NCI-H1092 treated with DMSO at 0.1 percent for 48 hours (cell line): ENCODE results near the gene DPYD.

ENCODE experiments used
- DNase-seq: peaks from one replicate; lab custom pipeline; 2025; lab: John Stamatoyannopoulos, UW

DPYD gene

DNA sequence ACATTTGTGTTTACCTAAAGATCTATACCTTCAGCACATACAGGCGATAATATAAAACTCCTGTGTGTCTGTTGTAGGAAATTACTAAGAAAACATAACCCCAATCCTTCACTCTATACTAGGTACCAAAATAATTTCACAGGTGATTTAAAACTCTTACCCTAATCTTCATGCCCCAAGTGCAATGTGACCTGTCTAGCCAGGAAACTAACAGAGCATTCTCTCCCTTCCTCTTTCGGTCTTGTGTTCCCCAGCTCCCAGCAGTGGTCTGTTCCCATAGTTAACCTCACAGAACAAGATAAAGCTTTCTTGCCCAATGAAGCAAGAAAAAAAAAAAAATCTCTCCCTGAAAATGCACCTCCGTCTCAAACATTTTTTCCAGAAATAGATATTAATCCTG is 493.5 kb downstream of the DPYD start:
- DNase-seq: no peak

DNA sequence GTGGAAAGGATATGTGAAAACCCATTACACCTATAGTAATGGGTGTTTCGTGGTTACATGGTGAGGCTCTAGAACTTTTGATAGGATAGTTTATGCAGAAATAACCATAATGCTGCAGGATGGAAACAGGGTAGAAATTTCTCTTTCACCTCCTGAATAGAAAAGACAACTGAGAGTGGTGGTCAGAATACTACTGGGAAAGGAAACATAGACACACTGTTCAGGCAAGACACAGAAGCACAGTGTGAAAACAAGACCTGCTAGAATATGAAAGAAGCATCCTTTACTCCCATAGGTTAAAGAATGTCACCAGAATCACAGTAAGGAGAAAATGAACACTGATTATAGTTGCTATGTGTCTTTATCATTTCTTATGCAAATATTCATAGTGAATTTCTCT is 496.6 kb downstream of the DPYD start:
- DNase-seq: no peak

DNA sequence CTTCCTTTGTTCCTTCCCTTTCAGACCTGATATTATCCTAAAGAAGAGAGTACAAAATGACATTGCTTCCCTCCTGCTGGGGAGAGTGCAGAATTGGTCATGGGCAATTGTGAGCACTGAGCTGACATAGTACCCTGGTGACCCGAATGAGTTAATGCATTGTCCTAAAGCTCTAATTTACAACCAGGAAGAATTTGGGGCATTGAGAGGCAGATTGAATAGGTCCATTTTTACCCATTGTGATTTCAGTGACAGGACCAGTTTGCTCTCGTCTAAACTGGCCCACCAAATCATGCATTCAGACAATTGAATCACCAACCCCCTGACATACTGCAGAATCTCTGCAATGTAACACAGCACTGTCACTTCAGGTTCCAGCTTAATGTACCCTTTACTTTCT is 497.4 kb downstream of the DPYD start:
- no peak for DNase-seq

DNA sequence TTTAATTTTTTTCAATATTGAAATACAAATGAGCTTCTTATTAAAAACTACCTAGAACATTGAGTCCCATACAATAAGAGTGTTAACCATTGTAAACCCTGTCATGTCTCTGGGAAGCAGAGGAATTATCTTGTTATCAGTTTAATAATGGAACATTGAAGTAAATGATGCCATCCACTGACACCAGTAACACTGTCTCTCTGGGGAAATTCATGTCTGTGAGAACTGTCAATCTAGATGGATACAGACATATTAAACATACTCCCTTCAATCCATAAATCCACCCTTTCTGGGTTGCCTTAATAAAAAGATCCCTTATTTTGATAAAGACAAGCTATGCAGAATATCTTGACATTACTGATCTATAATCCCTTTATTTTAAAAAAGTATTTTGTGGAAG is 503.2 kb downstream of the DPYD start:
- no peak for DNase-seq

DNA sequence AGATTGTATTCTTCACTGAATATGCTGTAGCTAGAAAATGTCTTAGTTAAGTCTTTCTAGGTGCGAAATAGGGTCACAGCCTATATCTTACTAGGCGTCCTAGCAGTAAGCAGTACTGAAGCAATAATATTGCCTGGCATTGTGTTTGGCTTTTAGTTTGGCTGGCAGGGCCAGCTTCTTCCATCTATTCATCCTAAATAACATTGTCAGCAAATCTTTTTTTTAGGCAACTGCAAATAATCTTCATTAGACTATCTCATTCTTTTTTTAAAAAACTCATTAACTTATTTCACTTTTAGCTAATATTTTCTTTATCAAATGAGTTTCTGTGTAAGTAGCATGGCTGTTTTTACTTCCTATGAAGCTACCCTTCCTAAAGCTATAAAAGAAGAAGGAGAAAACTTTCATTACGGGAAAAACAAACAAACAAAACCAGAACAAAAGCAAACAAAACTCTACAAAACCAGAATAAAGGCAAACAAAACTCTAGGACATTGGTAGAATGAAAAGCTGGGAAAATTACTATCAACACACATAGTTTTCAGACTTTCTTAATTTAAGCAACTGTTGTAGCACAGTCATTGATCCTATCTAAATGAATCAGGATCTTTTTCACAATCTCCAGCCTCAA is 506.0 kb downstream of the DPYD start:
- no peak for DNase-seq

DNA sequence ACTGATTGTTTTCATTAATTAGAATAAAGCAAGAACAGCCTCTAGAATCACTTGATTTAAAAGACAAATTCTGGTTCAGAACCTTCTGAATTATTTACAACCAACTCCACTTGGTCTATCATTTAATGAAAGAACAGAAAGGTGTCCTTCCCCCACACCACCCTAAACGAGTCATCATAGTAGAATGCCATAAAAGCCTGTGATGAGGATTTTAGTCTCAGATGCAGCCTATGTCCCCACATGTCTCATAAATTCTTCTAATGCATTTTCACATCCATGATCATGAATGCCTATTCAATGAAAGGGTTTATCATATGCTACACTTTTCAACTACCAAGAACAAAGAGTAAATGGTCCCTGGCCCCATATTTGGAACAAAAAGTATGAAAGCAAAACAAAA is 508.1 kb downstream of the DPYD start:
- no peak for DNase-seq

DNA sequence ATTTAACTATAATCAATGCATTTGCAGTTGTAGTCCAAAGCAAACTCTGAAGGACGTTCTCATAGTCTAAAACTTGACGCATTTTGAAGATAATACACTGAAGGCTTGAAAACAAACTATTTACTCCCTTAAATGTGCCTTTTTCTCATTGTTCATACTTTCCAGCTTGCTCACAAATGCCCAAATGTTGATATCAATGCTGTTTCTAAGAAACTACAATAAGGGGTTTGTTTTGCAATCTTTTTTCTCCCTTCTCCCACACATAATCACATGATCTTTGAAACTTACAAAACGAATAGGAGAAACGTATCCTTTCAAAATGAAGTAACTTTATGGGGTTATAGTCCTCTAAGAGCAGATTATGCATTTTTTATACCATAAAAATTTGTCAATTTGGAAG is 508.7 kb downstream of the DPYD start:
- no peak for DNase-seq

DNA sequence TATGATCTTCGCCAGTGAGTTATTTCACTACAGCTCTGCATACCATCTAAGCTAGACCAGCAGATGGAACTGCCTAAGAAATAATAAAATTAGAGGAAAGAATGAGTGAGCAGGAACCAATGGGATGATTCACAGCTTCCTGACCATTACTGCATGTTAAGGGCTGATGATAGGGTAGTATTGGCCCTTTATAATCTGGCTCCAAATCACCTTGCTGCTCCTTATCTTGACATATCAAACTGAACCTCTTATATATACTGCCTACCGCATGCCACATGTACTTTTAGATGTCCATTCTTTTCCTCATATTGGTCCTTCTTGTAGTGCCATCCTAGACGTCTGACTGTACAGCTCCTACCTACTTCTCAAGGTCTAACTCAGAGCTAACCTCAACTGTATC is 524.4 kb downstream of the DPYD start:
- DNase-seq: no peak

DNA sequence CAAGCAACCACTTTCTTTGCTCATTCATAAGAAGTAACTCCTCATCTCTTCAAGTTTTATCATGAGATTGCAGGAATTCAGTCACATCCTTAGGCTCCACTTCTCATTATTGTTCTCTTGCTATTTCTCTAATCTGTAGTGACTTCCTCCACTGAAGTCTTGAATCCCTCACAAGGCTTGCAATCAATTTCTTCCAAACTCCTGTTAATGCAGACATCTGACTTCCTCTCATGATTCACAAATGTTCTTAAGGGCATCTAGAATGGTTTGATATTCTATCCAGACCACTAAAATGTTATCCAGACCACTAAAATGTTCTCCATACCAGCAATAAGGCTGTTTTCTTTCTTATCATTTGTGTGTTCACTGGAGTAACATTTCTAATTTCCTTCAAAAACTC is 528.1 kb downstream of the DPYD start:
- no peak for DNase-seq

DNA sequence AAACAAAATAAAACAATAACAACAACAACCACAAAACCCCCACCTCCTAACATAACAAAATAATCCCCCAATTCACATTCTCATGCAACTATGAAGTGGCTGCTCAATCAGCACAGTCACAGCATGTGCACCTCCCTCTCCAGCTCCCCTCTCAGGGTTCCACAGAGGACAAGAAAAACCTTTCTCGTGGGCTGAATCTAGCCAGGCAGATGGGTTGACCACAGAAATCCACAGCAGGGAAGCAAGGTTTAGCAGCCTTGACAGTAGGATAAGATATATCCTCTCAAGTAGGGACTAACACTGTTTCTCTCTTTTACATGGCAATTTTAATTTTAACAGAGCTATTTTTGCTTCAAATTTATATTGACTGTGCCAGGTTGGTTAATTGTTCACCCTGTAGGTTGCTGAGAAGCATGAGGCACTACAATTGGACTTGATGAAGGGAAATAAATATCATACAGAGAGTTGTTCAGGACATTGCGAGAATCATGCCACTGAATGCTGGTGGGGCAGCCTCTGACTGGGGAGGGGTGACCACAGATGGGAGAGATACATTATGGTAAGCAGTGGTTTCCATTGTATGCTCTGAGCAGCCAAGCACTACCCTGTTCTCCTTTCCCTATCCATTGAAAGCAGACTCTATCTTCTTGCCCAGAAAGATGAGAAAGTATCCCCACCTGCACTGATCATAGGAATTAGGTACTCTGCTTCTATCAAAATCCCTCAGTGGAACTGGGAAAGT is 535.1 kb downstream of the DPYD start:
- DNase-seq: no peak

DNA sequence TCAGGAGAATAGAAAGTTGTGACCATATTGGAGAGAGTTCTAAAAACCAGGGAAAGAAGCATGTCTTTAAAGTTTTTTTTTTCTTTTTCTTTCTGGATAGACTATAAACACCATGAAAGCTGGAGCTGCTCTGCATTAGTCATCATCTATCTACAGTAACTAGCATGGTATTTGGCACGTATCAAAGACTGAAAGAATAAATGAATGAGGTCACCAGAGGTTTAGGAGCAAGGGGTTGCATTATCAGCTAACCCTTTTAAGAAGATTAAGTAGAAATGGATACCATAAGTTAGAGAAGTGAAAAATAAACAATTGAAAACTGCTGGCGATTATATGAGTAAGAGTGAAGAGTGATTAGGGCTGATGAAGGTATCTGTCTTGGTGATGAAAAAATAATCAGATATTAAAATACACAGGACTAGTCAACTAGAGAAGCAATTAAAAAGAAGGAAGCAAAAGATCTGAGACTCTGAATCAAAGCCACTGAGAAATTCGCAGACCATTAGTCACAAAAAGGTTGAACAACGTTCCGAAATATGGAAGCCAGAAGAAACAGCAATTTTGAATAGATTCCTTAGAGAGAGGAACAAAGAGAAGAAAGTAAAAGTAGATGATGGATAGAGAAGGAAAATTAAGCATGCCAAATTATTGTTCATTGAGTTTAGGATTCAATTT is 536.4 kb downstream of the DPYD start:
- no peak for DNase-seq

DNA sequence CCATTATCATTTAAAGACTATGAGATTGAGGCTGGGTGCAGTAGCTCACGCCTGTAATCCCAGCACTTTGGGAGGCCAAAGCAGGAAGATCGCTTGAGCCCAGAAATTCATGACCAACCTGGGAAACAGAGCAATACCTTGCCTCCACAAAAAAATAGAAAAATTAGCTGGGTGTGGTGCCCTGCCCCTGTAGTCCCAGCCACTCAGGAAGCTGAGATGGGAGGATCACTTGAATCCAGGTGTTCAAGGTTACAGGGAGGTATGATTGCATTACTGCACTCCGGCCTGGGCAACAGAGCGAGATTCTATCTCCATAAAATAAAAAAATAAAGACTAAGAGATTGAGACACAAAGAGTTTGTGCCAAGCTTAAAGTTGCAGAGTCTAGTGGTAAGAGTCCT is 537.0 kb downstream of the DPYD start:
- DNase-seq: no peak

DNA sequence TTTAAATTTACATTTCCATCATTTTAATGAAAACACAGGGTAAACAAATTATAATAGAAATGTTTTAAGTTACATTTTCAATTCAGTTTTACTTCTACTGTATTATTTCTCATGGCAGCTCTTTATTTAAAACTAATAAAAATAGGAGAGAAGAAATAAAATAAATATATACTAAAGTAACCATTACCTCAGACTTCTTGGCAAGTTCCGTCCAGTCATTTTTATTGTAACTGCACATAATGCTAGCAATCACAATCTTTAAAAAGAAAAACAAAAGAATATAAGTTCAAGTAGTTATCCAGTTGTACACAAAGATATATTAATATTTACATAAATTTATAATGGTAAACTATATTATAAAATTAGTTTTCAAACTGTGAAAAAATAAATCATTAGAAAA is 538.6 kb downstream of the DPYD start:
- DNase-seq: no peak

DNA sequence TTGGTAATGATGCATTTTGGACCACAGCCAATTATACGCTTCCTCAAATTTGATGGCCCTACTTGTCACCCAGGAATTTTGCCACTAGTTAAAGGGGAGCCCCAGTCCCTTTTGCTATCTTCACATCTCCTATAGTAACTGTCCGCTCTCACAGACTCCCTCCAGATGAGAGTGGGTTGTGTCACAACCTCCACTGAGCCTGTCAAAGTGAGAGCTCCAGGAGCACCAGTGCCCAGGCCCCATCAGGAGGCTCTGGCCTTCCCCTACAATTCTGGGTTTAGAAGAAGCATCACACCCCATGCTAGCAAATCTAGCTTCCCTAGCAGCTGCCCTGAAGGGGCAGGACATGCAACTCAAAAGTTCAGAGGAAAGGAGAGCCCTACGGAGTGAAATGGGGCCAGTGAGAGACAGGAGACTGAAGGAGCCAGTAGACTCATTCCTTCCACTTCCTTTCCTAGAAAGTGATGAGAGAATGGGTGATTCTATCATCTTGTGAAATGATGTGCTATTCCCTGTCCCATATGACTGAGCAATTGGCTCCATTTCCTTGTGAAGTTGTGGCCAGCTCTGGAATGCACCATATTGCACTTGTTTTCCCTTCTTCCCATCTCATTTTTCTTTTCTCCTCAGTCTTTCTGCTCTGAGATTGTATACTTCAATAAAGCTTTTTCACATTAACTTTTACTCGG is 541.3 kb downstream of the DPYD start:
- DNase-seq: no peak

DNA sequence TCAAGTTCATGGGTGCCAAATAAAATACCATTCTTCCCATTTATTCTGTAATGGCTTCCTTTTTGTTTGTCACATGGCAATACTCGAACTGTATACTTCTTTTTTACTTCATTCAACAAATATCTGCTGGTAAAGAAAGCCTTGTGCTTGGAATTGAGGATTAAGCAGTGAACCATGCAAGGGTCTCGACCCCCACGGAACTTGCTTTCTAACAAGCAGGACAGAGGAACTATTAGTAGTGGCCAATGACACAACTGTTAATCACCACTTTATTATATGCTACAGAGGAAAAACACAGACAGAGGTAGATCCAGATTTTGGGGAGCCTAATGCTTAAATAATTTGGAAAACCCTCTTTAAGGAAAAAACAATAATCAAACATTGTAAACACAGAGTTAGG is 542.2 kb downstream of the DPYD start:
- no peak for DNase-seq

DNA sequence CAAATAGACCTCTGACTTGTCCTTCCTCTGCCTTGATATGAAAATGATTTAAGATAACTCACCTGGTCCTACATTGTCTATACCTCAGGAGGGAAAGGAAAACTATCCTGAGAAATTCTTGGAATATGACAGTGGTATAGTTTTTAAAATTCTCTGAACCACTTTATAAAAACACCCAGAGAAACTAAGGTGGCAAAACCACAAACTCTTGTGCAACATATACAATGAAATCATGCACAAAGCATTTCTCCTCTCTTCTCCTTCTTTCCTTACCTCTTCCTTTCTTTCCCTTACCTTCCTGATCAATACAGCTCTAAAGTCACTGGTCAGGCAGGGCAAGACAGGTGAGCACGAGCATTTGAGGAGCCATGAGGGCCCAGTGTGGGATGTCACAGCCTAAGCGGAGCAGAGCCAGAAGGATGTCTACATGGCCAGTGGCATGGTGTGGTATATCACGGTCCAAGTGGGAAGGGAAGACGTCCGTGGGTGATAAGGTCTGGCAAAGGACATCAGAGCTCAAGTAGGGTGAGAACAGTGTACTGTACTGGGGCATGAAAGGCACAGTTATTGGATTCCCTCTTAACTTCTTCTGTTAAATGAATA is 543.3 kb downstream of the DPYD start:
- no peak for DNase-seq

DNA sequence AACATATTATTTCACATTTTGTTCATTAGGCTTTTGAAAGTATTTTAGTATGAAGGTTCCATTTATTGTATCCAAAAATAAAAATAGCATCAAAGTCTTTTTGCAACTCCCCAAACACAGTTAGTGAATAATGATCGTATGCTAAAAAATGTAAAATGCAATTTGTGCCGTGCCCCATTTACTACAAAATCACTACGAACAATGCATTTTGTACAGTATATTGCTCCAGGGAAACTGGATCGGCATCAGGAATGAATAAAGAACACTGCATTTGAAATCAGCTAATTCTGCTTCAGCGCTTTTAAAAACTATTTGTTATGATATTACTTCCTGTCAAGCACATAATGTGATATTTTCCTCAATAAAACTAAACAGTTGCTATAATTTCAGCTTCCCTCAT is 547.8 kb downstream of the DPYD start:
- no peak for DNase-seq

DNA sequence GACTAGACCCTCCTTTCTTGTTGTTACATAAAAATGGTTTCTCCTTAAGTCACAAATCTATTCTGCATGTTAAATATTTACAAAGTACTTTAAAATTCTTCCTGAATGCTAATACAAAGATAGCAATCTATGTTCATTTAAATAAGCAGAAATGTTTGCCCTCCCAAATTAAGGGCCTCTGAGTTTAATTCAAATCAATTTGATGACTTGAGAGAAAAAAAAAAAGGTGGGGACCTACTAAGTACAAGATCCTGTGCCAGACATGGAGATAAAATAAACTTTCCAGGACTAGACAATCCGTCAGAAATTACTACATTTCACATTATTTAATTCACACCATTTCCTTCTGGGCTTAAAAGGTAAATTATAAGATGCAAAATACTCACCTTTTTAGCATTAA is 548.3 kb downstream of the DPYD start:
- no peak for DNase-seq

DNA sequence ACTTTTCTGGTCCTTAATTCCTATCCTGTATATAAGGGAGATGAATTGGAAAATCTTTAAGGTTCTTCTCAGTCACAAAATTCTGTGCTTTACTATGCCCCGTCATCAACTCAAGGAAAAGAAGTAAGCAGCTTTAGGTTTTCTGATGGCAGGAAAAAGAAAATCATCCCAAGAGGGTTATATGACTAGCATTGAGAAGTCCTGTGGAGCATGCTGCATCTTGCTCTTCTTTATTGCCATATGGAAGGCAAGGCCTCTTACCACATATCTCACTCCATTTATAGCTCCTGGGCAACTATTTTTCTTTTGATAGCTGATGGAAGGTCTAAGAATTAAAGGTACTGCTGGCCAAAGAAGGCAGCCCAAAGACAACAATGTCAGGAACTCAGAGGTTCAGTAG is 552.5 kb downstream of the DPYD start:
- DNase-seq: no peak

DNA sequence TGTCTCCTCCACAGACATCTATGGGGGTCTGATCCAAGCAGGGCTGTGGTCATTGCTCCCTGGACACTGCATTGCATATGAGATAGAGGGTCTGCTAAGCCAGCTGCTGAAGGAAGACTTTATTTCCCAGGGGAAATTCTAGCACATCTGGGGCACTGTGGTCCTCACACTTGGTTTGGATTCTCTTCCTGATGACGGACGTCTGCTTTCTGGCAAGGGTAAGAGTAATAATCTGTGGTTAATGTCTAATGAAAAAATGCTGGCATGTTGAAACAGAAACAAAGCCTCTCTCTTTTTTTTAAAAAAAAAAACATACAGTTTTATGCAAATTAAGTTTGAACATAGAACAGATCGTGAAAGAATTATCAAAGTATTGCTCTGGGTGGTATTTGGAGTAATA is 553.9 kb downstream of the DPYD start:
- DNase-seq: no peak

DNA sequence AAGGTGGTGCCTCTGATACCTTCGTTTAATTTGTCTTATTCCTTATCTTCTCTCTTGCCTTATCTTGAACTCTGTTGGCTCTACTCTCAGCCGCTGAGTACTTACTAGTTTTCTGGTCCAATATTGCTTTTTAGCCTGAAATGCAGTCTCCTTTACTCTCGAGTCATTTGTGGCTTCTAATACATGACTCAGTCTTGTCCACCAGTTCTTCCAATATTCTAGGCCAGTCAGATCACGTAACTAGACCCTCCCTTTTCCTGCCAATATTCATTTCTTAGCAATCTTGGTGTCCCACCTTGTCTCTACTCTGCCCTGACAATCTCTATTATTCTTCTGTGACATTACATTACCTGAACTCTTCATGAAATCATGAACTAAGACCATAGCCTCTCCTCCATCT is 555.8 kb downstream of the DPYD start:
- no peak for DNase-seq

DNA sequence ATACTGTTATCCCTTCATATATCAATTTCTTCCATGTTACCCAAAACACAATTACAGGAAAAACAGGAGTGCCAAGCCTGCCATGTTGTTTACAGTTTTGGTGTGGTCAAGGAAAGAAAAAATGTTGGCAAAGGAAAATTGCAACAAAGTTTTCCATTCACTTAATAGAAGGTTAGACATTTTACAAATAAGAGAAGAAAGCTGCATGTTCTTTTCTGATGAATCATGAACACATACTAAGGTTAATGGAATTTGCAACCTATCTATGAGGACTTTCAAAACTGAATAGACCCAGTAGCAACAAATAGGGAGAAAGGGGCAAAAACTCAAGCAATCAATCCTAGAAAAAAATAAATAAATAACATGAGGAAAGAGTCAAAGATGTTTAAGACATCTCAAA is 556.7 kb downstream of the DPYD start:
- no peak for DNase-seq

DNA sequence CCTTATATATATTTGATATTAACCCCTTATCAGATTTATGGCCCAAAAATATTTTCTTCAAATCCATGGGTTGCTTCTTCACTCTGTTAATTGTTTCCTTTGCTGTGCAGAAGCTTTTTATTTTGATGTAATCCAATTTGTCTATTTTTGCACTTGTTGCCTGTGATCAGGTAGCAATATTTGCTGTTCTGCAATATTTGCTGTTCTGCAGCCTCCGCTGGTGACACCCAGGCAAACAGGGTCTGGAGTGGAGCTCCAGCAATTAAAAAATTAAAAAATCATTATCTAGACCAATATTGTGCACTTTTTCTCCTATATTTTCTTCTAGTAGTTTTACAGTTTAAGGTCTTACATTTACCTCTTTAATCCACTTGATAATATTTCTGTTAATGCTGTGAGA is 564.5 kb downstream of the DPYD start:
- DNase-seq: no peak
